Trophoblast cell (in vitro differentiated cells and primary cell): ENCODE data around the gene EYA2.
"Not testable (repeated sequence)": the region's sequence is repeated elsewhere in the genome, so short reads cannot be mapped to it uniquely, and the experiment has no call there.

Experiments used
- DNase-seq, 2 donors: peaks; one replicate each; pipeline ENCODE4 v3.0.0-alpha.2; 2016
- H2AFZ ChIP-seq: 2 replicates; pipeline ENCODE4 v1.6.1; 2013; ENCODE audit warnings: low read length, moderate library complexity, mild to moderate bottlenecking; ENCODE audit not compliant: insufficient read depth, poor library complexity
- H2AK5ac ChIP-seq: 2 replicates; pipeline ENCODE4 v1.6.1; 2013; ENCODE audit warnings: mild to moderate bottlenecking, low read length
- H2BK120ac ChIP-seq: 2 replicates; pipeline ENCODE4 v1.6.1; 2013; ENCODE audit warnings: low read length, mild to moderate bottlenecking, moderate library complexity; ENCODE audit not compliant: insufficient read depth, poor library complexity
- H2BK12ac ChIP-seq: 2 replicates; pipeline ENCODE4 v1.6.1; 2013; ENCODE audit warnings: mild to moderate bottlenecking, low read length, moderate library complexity
- H2BK5ac ChIP-seq: 2 replicates; pipeline ENCODE4 v1.6.1; 2013; ENCODE audit warnings: low read length, low read depth, moderate library complexity, mild to moderate bottlenecking; ENCODE audit not compliant: poor library complexity
- H3K14ac ChIP-seq: 2 replicates; pipeline ENCODE4 v1.6.1; 2013; ENCODE audit warnings: mild to moderate bottlenecking, low read length
- H3K18ac ChIP-seq: 2 replicates; pipeline ENCODE4 v1.6.1; 2013; ENCODE audit warnings: mild to moderate bottlenecking, low read length
- H3K23ac ChIP-seq: 2 replicates; pipeline ENCODE4 v1.6.1; 2013; ENCODE audit warnings: low read length
- H3K27ac ChIP-seq: 2 replicates; pipeline ENCODE4 v1.5.1; 2013; ENCODE audit warnings: low read depth, mild to moderate bottlenecking, inconsistent platforms, low read length, moderate library complexity
- H3K27me3 ChIP-seq: 2 replicates; pipeline ENCODE4 v1.6.1; 2013; ENCODE audit warnings: inconsistent platforms, mild to moderate bottlenecking, low read length, moderate library complexity; ENCODE audit not compliant: insufficient read depth
- H3K36me3 ChIP-seq, 2 experiments: 1 replicate in 1 of 2; 2 replicates in 1 of 2; pipeline ENCODE4 v1.6.1; 2013; ENCODE audit warnings: low read length in 2 of 2, mild to moderate bottlenecking in 2 of 2, moderate library complexity in 1 of 2; ENCODE audit not compliant: insufficient read depth in 2 of 2, control insufficient read depth in 1 of 2
- H3K4ac ChIP-seq: 2 replicates; pipeline ENCODE4 v1.6.1; 2013; ENCODE audit warnings: low read depth, mild to moderate bottlenecking, low read length, moderate library complexity
- H3K4me1 ChIP-seq, 2 experiments: 1 replicate in 1 of 2; 2 replicates in 1 of 2; pipeline ENCODE4 v1.6.1; 2013; ENCODE audit warnings: low read length in 2 of 2, mild to moderate bottlenecking in 2 of 2, moderate library complexity in 1 of 2; ENCODE audit not compliant: insufficient read depth in 2 of 2, control insufficient read depth in 1 of 2
- H3K4me2 ChIP-seq: 2 replicates; pipeline ENCODE4 v1.6.1; 2013; ENCODE audit warnings: inconsistent platforms, mild to moderate bottlenecking, low read length, moderate library complexity
- H3K4me3 ChIP-seq: 2 replicates; pipeline ENCODE4 v1.5.1; 2013; ENCODE audit warnings: mild to moderate bottlenecking, low read depth, low read length, inconsistent platforms
- H3K79me1 ChIP-seq: one replicate; pipeline ENCODE4 v1.6.1; 2013; ENCODE audit warnings: low read length
- H3K79me2 ChIP-seq: 2 replicates; pipeline ENCODE4 v1.6.1; 2013; ENCODE audit warnings: low read length, mild to moderate bottlenecking; ENCODE audit not compliant: control insufficient read depth, insufficient read depth, poor library complexity
- H3K9ac ChIP-seq: 2 replicates; pipeline ENCODE4 v1.6.1; 2013; ENCODE audit warnings: mild to moderate bottlenecking, low read length
- H3K9me3 ChIP-seq: 2 replicates; pipeline ENCODE4 v1.6.1; 2013; ENCODE audit warnings: low read depth, mild to moderate bottlenecking, control low read depth, inconsistent platforms, low read length; ENCODE audit not compliant: insufficient read depth
- H4K12ac ChIP-seq: 2 replicates; pipeline ENCODE4 v1.6.1; 2013; ENCODE audit warnings: low read depth, mild to moderate bottlenecking, low read length, moderate library complexity
- H4K8ac ChIP-seq: 2 replicates; pipeline ENCODE4 v1.6.1; 2013; ENCODE audit warnings: low read depth, mild to moderate bottlenecking, low read length, moderate library complexity
- H4K91ac ChIP-seq: one replicate; pipeline ENCODE4 v1.6.1; 2013; ENCODE audit warnings: low read depth, mild to moderate bottlenecking, low read length, moderate library complexity
- WGBS: extraction: QIAGEN DNeasy Blood & Tissue Kit; methylation state at CpG from one replicate; pipeline ENCODE4 v1.1.7; 2013; ENCODE audit warnings: missing lambda C conversion rate; ENCODE audit not compliant: insufficient read length, insufficient coverage; ENCODE audit errors: extremely low coverage; 5-methylcytosine and 5-hydroxymethylcytosine counted together

The EYA2 gene

DNA sequence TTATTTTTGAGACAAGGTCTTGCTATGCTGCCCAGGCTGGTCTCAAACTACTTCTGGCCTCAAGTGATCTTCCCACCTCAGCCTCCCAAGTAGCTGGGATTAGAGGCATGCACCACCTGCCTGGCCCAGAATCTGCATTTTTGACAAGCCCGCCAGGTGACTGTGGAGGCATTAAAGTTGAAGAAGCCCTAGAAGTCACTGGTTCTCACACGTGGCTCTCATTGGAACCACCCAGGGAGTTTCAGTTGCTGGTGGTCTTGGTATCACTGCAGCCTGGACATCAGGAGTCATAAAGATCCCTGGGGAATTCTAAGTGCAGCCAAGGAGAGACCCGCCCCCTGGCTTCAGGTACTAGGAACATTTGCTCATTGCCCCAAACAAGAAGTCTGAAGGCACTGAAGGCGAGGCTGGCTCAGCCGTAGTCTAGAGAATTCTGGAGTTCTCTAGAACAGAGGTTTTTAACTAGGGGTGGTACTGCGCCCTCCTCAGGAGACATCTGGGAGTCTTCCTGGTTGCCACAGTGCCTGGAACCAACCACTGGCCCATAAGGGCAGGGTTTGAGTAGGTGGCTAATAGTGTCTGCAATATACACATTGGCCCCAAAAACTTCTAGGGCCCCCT, 279.1 kb downstream of the EYA2 start:
- H3K4me1 ChIP-seq: peaks cover 0 to 3% of the 10 kb centered on the region in 2 experiments
- no peak overlapping the region for H3K27ac ChIP-seq
- no peaks in the 10 kb centered on the region for H3K27me3 ChIP-seq
- no peak overlapping the region for H3K14ac ChIP-seq
- no peak overlapping the region for H2BK5ac ChIP-seq
- no peak overlapping the region for H3K23ac ChIP-seq
- no peak overlapping the region for H3K9ac ChIP-seq
- no peak overlapping the region for H3K4ac ChIP-seq
- H2BK12ac ChIP-seq: no peak overlapping the region
- no CpG with 5 or more reads among the region's 6 CpGs for WGBS
- no peak overlapping the region for H3K18ac ChIP-seq
- H3K79me2 ChIP-seq: no peaks in the 10 kb centered on the region
- no peak overlapping the region for H2AK5ac ChIP-seq
- no peaks in the 10 kb centered on the region for H3K79me1 ChIP-seq
- H3K36me3 ChIP-seq: peaks cover 9 to 12% of the 10 kb centered on the region in 2 experiments
- no peak overlapping the region for H3K4me2 ChIP-seq
- peaks cover 2% of the 10 kb centered on the region for H3K9me3 ChIP-seq
- no peak overlapping the region for H4K91ac ChIP-seq
- H3K4me3 ChIP-seq: no peak overlapping the region
- H4K8ac ChIP-seq: no peak overlapping the region
- no peak for DNase-seq
- H4K12ac ChIP-seq: no peak overlapping the region
- no peak overlapping the region for H2BK120ac ChIP-seq
- H2AFZ ChIP-seq: no peak overlapping the region

DNA sequence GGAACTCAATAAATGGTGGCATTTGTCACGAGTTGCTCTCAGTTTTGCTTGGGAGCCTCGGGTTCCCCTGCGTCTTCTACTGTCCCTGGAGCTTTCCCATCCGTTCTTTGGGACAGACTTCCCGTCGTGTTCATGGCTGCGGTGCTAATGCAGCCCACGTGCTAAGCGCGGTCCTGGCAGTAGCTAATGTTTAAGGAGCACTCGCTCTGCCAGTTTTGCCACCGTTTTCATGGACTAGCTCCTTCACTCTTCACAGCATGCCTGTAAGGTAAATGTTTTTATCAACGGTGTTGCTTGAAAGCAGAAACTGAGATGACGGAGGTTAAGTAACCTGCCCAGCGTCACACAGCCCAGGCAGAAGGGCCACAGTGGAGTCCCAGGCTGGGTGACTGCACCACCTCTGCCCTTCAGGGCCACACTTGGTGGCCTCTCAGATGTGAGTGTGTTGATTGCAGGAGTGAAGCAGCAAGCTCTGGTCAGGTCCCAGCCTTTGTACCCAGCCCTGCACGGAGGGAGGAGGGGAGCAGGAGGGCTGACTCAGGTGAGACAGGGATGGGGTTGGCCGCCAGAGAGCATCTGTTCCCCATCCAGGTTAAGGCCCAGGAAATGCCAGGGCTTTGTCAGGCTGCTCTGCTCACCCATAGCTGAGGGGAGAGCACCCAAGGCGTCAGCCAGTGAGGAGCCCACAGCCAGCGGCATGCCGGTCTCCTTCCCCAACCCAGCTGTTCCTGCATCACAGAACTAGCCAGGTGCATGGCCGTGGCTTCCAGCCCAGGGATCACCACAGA, 280.0 kb downstream of the EYA2 start:
- Histone ChIP-seq H3K79me2 (no peaks in the 10 kb centered on the region), H3K4me1 (peaks cover 0 to 3% of the 10 kb centered on the region in 2 experiments), H3K36me3 (peaks cover 9 to 13% of the 10 kb centered on the region in 2 experiments), H3K4me2 (no peak overlapping the region), H2BK12ac (no peak overlapping the region), H4K8ac (no peak overlapping the region), H3K27me3 (no peaks in the 10 kb centered on the region), H3K18ac (no peak overlapping the region), H3K9me3 (peaks cover 2% of the 10 kb centered on the region), H3K23ac (no peak overlapping the region), H2BK5ac (no peak overlapping the region), H3K4ac (no peak overlapping the region), H3K27ac (no peak overlapping the region), H3K9ac (no peak overlapping the region), H3K4me3 (no peak overlapping the region), H4K12ac (no peak overlapping the region), H2AFZ (no peak overlapping the region), H3K79me1 (no peaks in the 10 kb centered on the region), H3K14ac (no peak overlapping the region), H2BK120ac (no peak overlapping the region), H4K91ac (no peak overlapping the region), H2AK5ac (no peak overlapping the region)
- no CpG with 5 or more reads among the region's 21 CpGs for WGBS
- no peak for DNase-seq

DNA sequence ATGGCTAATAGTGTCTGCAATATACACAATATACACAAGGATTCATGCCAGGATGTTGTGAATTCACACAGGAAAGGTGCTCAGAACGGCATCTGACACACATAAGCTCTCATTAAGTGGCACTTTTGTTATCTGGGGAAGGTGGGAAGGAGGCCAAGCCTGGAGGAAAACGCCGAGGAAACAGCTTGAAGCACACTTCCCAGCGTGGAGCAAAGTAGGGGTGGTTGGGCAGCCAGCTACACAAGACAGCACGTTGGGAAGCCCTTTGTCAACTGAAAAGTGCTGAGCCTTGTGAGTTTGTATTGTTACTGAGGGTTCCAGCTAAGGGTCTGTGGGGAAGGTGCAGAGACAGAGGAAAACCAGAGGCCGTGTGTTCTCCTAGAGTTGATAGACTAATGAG, 280.9 kb downstream of the EYA2 start:
- no peak overlapping the region for H2BK120ac ChIP-seq
- no peak overlapping the region for H2BK12ac ChIP-seq
- no peak overlapping the region for H2BK5ac ChIP-seq
- H3K18ac ChIP-seq: no peak overlapping the region
- H2AK5ac ChIP-seq: no peak overlapping the region
- no peak for DNase-seq
- H3K27me3 ChIP-seq: no peaks in the 10 kb centered on the region
- H3K23ac ChIP-seq: no peak overlapping the region
- WGBS: no CpG with 5 or more reads among the region's 6 CpGs
- H3K4me2 ChIP-seq: no peak overlapping the region
- H3K4ac ChIP-seq: no peak overlapping the region
- peaks cover 10 to 16% of the 10 kb centered on the region in 2 experiments for H3K36me3 ChIP-seq
- peaks cover 0 to 3% of the 10 kb centered on the region in 2 experiments for H3K4me1 ChIP-seq
- no peaks in the 10 kb centered on the region for H3K79me1 ChIP-seq
- no peak overlapping the region for H3K27ac ChIP-seq
- H4K8ac ChIP-seq: no peak overlapping the region
- H3K9ac ChIP-seq: no peak overlapping the region
- H3K79me2 ChIP-seq: no peaks in the 10 kb centered on the region
- H2AFZ ChIP-seq: no peak overlapping the region
- no peak overlapping the region for H3K14ac ChIP-seq
- peaks cover 2% of the 10 kb centered on the region for H3K9me3 ChIP-seq
- H3K4me3 ChIP-seq: no peak overlapping the region
- no peak overlapping the region for H4K91ac ChIP-seq
- no peak overlapping the region for H4K12ac ChIP-seq

DNA sequence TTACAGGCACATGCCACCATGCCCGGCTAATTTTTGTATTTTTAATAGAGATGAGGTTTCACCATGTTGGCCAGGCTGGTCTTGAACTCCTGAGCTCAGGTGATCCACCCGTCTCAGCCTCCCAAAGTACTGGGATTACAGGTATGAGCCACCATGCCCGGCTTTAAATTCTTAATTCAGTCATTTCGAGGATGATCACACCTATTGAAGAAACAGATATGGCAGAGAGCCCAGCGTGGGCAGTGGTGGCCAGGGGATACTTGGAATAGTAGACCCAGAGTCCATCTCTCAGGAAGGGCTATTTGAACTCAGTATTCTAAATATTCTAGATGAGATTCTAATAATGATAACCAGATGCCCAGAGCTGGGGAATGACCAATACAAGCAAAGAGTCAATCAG, 281.6 kb downstream of the EYA2 start:
- not testable (repeated sequence) for H3K79me1 ChIP-seq, H3K79me2 ChIP-seq, H3K4ac ChIP-seq, H3K18ac ChIP-seq, H2BK12ac ChIP-seq, H3K4me2 ChIP-seq, H3K23ac ChIP-seq, H2BK120ac ChIP-seq, H3K4me3 ChIP-seq, H3K9me3 ChIP-seq, H2AFZ ChIP-seq, H2AK5ac ChIP-seq, H3K27me3 ChIP-seq, H4K91ac ChIP-seq, H3K9ac ChIP-seq, H3K27ac ChIP-seq, H4K8ac ChIP-seq, H2BK5ac ChIP-seq, DNase-seq, H3K14ac ChIP-seq, H3K4me1 ChIP-seq, H4K12ac ChIP-seq
- H3K36me3 ChIP-seq: peaks cover 12 to 20% of the 10 kb centered on the region in 2 experiments
- no CpG with 5 or more reads among the region's 5 CpGs for WGBS
